ENCODE data around the gene HTR3C.

GRCh38 chr3:184003187-184003967 lies 49.5 kb upstream of the HTR3C start:
- TF ChIP-seq POLR2A (IDR thresholded peaks at IDR 0.05), result no peak
- no peak for TF ChIP-seq CTCF (IDR thresholded peaks at IDR 0.05)

All from Peyer's patch (tissue), 4 donors.